Smooth muscle cell (in vitro differentiated cells): Measurements from ENCODE around the gene ISM1. TPM values are rescaled to one million over a fixed set of nuclear protein-coding genes. Genes with fewer than 3 reads are reported as not detected.

Experiments used
- DNase-seq: peaks from one replicate; lab custom pipeline; 2025; ENCODE audit not compliant: unreplicated experiment; lab: John Stamatoyannopoulos, UW
- H2AFZ ChIP-seq: fragments of 200-600 bp; sonication (generic); 2 replicates; pipeline ENCODE4 v1.6.0; 2016; ENCODE audit warnings: antibody characterized with exemption, low read depth, mild to moderate bottlenecking
- H3F3A ChIP-seq: fragments of 200-600 bp; sonication (generic); 2 replicates; pipeline ENCODE4 v1.6.0; 2017; ENCODE audit warnings: antibody characterized with exemption, low read depth
- H3K27ac ChIP-seq: fragments of 200-600 bp; sonication (generic); 2 replicates; pipeline ENCODE4 v1.5.1; 2016; ENCODE audit warnings: low read depth, mild to moderate bottlenecking
- H3K27me3 ChIP-seq: fragments of 200-600 bp; sonication (generic); 2 replicates; pipeline ENCODE4 v1.6.1; 2016; ENCODE audit warnings: low read depth, mild to moderate bottlenecking
- H3K36me3 ChIP-seq: fragments of 200-600 bp; sonication (generic); 2 replicates; pipeline ENCODE4 v1.5.1; 2016; ENCODE audit warnings: low read depth
- H3K4me1 ChIP-seq: fragments of 200-600 bp; sonication (generic); 2 replicates; pipeline ENCODE4 v1.5.1; 2016; ENCODE audit warnings: low read depth
- H3K4me2 ChIP-seq: fragments of 200-600 bp; sonication (generic); 2 replicates; pipeline ENCODE4 v1.6.0; 2016; ENCODE audit warnings: mild to moderate bottlenecking
- H3K4me3 ChIP-seq: fragments of 200-600 bp; sonication (generic); 2 replicates; pipeline ENCODE4 v1.5.1; 2016; ENCODE audit warnings: mild to moderate bottlenecking
- H3K79me2 ChIP-seq: fragments of 200-600 bp; sonication (generic); 2 replicates; pipeline ENCODE4 v1.6.0; 2016; ENCODE audit warnings: low read depth, mild to moderate bottlenecking
- H3K9ac ChIP-seq: fragments of 200-600 bp; sonication (generic); 2 replicates; pipeline ENCODE4 v1.6.0; 2016; ENCODE audit warnings: low read depth
- H3K9me3 ChIP-seq: fragments of 200-600 bp; sonication (generic); replicated peaks from 2 replicates; pipeline ENCODE4 v1.5.1; 2016; ENCODE audit warnings: low read depth
- H4K20me1 ChIP-seq: fragments of 200-600 bp; sonication (generic); 2 replicates; pipeline ENCODE4 v1.6.0; 2016; ENCODE audit warnings: low read depth
- WGBS: methylation state at CpG from one replicate; pipeline ENCODE4 v1.1.7; 2016; ENCODE audit warnings: low lambda C conversion rate; 5-methylcytosine and 5-hydroxymethylcytosine counted together
- polyA plus RNA-seq: library from polyadenylated mRNA; unstranded; fragments of >200 nt; fragmentation: Nextera tagmentation; extraction: Ambion mirVana; gene quantifications from 2 replicates; pipeline ENCODE4 v1.2.1, GENCODE V29; 2016
- total RNA-seq: library from RNA; depleted of rRNA; stranded (reverse); fragments of >200 nt; gene quantifications from 2 replicates; pipeline ENCODE4 v1.2.3, GENCODE V29; 2014
- TF ChIP-seq, protein P1 (sequence below): fragments of 200-600 bp; sonication (generic); IDR thresholded peaks from 2 replicates; pipeline ENCODE4 v1.5.1; 2017; ENCODE audit warnings: borderline replicate concordance, mild to moderate bottlenecking, antibody characterized with exemption; ENCODE audit not compliant: insufficient read depth, poor library complexity, severe bottlenecking

ISM1 gene
- total and polyA plus RNA-seq, 2 experiments from 2014 or later = 2.6 to 3.5 TPM

DNA sequence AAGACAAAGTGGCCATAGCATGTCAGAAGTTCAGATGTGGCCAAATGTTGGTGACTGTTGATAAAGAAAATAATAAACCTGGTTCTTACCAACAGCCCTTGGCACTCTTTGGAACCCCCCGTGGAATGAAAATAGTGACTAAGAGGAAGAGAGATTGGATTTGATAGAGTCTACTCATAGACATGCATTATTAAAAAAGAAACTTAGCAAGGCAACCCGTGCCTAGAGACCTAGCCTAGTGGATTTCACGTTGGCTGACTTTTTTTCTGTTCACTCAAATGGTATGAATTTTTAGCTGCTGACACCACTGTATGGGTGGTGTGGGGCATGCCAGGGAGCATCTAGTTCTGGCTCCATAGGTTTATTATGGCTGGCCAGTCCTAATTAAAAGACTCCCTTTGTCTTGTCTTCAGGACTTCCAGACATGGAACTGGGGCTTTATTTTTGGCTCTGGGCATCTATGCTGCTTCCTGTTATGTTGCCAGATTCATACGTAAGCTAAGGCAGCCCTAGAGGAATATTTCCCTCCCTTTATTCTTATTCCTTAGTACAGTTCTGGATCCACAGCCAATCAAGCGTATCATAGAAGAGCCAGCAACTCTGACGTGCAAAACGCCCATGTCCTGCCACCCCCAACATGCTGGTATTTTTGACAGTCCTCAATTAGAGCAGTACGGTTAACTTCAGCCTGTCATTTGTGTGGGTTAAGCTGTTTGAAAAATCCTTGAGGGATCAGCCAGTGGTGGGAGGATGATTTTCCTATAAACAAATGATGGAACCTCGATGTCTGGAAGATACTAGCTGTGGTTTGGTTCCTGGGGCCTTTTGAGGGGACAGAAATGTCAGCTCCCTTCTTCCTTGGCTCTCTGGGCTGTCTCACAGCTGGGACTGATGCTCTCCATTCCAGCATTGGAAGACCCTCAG lies 127.5 kb downstream of the ISM1 start:
- WGBS = 25% methylated on average over 9 of the region's 9 CpGs
- H3F3A ChIP-seq = peaks cover 7% of the 10 kb centered on the region
- no peak for DNase-seq
- peak overlapping the region; percentile 25 for H3K4me3 ChIP-seq
- TF ChIP-seq, protein P1, sequence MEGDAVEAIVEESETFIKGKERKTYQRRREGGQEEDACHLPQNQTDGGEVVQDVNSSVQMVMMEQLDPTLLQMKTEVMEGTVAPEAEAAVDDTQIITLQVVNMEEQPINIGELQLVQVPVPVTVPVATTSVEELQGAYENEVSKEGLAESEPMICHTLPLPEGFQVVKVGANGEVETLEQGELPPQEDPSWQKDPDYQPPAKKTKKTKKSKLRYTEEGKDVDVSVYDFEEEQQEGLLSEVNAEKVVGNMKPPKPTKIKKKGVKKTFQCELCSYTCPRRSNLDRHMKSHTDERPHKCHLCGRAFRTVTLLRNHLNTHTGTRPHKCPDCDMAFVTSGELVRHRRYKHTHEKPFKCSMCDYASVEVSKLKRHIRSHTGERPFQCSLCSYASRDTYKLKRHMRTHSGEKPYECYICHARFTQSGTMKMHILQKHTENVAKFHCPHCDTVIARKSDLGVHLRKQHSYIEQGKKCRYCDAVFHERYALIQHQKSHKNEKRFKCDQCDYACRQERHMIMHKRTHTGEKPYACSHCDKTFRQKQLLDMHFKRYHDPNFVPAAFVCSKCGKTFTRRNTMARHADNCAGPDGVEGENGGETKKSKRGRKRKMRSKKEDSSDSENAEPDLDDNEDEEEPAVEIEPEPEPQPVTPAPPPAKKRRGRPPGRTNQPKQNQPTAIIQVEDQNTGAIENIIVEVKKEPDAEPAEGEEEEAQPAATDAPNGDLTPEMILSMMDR = no peak
- no peaks in the 10 kb centered on the region for H3K9me3 ChIP-seq
- H3K27me3 ChIP-seq = no peaks in the 10 kb centered on the region
- no peak overlapping the region for H2AFZ ChIP-seq
- no peaks in the 10 kb centered on the region for H3K79me2 ChIP-seq
- peak overlapping the region; percentile 64 for H3K9ac ChIP-seq
- H3K4me1 ChIP-seq = peaks cover 13% of the 10 kb centered on the region
- H3K4me2 ChIP-seq = peak overlapping the region; percentile 78
- peak overlapping the region; percentile 98 for H3K27ac ChIP-seq
- H4K20me1 ChIP-seq = no peaks in the 10 kb centered on the region
- H3K36me3 ChIP-seq = no peaks in the 10 kb centered on the region

DNA sequence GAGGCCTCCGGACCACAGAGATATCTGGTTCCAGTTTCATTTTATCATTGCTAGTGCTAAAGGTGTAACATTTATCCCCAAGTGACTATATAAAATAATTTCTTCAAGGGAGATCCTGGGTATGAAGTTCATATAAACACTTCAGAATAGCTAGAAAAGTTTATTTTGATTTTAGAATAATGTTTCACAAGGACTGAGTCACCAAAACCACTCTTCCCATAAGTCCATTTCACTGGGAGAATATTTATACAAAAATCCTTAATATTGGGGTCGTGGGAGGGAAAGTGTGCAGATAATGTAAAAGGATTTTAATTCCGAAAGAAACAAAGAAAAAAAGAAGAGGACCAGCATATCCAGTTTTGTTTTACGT lies 128.1 kb downstream of the ISM1 start:
- WGBS = 40% methylated on average over 4 of the region's 4 CpGs
- TF ChIP-seq, protein P1 = no peak
- no peak for DNase-seq
- Histone ChIP-seq H3K27me3 (no peaks in the 10 kb centered on the region), H3K4me2 (peak overlapping the region; percentile 77), H3F3A (peaks cover 7% of the 10 kb centered on the region), H3K27ac (peak overlapping the region; percentile 98), H3K4me1 (peaks cover 13% of the 10 kb centered on the region), H3K79me2 (no peaks in the 10 kb centered on the region), H3K4me3 (peak overlapping the region; percentile 25), H4K20me1 (no peaks in the 10 kb centered on the region), H3K9me3 (no peaks in the 10 kb centered on the region), H3K9ac (peak overlapping the region; percentile 63), H2AFZ (no peak overlapping the region), H3K36me3 (no peaks in the 10 kb centered on the region)

Other genes starting within 250 kb of the ISM1 start
- 6.2 and 34.9 TPM in 2 replicates for gene SPTLC3, start 212.3 kb upstream of the ISM1 start, total RNA-seq
- 2.5 and 5.3 TPM in 2 replicates for gene SPTLC3, start 212.3 kb upstream of the ISM1 start, polyA plus RNA-seq